IPS-15b (cell line): ENCODE data around the gene LDAH.

ENCODE experiments used
- H3K27me3 ChIP-seq: one replicate; pipeline ENCODE4 v1.6.1; 2013; ENCODE audit warnings: low read length; ENCODE audit not compliant: control insufficient read depth, insufficient read depth
- H3K36me3 ChIP-seq: one replicate; pipeline ENCODE4 v1.6.1; 2013; ENCODE audit warnings: low read length; ENCODE audit not compliant: control insufficient read depth, insufficient read depth
- H3K4me1 ChIP-seq: one replicate; pipeline ENCODE4 v1.6.1; 2013; ENCODE audit warnings: mild to moderate bottlenecking, low read length; ENCODE audit not compliant: control insufficient read depth, insufficient read depth
- H3K4me3 ChIP-seq: one replicate; pipeline ENCODE4 v1.5.1; 2013; ENCODE audit warnings: low read depth, low read length
- H3K9ac ChIP-seq: one replicate; pipeline ENCODE4 v1.6.1; 2013; ENCODE audit warnings: low read depth, mild to moderate bottlenecking, low read length
- H3K9me3 ChIP-seq: one replicate; pipeline ENCODE4 v1.6.1; 2013; ENCODE audit warnings: mild to moderate bottlenecking, low read length; ENCODE audit not compliant: control insufficient read depth, insufficient read depth

The LDAH gene

GRCh38 chr2:20645301-20645701 lies 177.6 kb downstream of the LDAH start:
- Histone ChIP-seq H3K4me1 (peaks cover 3% of the 10 kb centered on the region), H3K27me3 (peaks cover 6% of the 10 kb centered on the region), H3K9ac (no peak overlapping the region), H3K36me3 (peaks cover 8% of the 10 kb centered on the region), H3K9me3 (no peaks in the 10 kb centered on the region), H3K4me3 (no peak overlapping the region)

DNA sequence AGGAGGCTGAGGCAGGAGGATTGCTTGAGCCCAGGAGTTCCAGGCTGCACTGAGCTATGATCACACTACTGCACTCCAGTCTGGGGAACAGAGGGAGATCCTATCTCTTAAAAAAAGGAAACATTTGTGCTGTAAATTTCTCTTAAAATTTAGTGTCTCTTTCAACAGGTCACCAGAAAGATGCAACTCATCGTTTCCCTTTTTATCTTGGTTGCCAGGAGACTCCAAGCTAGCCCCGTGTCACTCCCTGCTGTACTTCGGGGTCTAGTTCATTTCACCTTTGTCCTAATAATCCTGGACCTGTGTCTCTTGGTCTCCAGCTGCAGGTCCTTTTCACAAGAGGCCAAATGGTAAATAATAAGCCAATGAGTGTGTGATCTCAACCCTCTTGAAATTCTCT lies 179.1 kb downstream of the LDAH start:
- H3K4me1 ChIP-seq, result no peaks in the 10 kb centered on the region
- H3K4me3 ChIP-seq, result no peak overlapping the region
- peaks cover 8% of the 10 kb centered on the region for H3K36me3 ChIP-seq
- no peaks in the 10 kb centered on the region for H3K9me3 ChIP-seq
- no peak overlapping the region for H3K9ac ChIP-seq
- H3K27me3 ChIP-seq, result no peaks in the 10 kb centered on the region

GRCh38 chr2:20643060-20643459 lies 179.8 kb downstream of the LDAH start:
- no peak overlapping the region for H3K9ac ChIP-seq
- H3K36me3 ChIP-seq, result peaks cover 8% of the 10 kb centered on the region
- no peaks in the 10 kb centered on the region for H3K4me1 ChIP-seq

DNA sequence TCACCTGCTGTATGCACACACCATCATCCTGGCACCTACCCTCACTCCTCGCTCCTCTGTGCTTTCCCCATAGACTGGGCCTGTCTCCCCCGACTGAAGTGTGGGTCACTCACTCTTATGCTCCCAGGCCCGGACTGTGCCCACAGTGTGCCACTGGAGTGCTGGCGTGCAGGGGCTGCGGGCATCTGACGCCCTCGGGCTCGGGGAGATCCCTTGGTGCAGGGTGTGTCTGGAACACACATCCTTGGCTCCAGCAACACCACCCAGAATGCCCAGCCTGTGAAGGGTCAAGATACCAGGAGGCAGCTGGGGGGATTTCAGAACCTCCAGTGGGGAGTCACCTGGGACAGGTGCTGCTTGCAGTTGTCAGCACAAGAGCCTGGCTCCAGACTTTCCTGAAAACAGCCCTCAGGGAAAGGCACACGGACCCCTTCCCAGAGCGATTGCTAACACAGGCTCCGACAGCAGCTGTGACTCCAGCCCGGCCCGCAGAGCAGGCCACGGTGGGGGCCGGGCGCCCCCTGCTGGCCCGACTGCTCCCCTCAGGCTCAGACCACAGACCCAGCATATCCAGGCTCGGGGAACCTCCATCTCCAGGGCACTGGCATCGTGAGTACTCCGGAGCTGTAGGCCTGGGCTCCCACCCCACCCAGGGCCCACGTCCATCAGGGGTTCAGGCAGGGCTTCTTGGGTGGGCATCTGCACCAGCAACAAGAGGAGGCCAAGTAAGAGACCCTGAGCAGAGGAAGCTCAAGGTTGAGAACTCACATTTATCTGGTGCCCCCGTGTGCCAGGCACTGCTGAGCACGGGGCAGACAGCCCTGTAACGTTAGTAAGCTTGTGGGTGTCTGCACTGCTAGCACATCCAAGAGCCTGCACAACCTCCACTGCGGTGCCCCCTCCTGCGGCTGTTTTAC lies 180.6 kb downstream of the LDAH start:
- Histone ChIP-seq H3K4me1 (no peaks in the 10 kb centered on the region), H3K36me3 (peaks cover 8% of the 10 kb centered on the region), H3K9ac (no peak overlapping the region), H3K9me3 (no peaks in the 10 kb centered on the region), H3K27me3 (no peaks in the 10 kb centered on the region), H3K4me3 (no peak overlapping the region)

More at GRCh38 chr2:20643060-20643459, 179.8 kb downstream of the LDAH start:
- H3K4me3 ChIP-seq, result no peak overlapping the region
- H3K9me3 ChIP-seq, result no peaks in the 10 kb centered on the region
- no peaks in the 10 kb centered on the region for H3K27me3 ChIP-seq

GRCh38 chr2:20641123-20641985 lies 181.5 kb downstream of the LDAH start:
- peaks cover 8% of the 10 kb centered on the region for H3K36me3 ChIP-seq
- H3K27me3 ChIP-seq, result no peaks in the 10 kb centered on the region
- no peak overlapping the region for H3K4me3 ChIP-seq
- H3K9ac ChIP-seq, result no peak overlapping the region
- no peaks in the 10 kb centered on the region for H3K9me3 ChIP-seq
- H3K4me1 ChIP-seq, result no peaks in the 10 kb centered on the region

- Histone ChIP-seq H3K36me3 (peaks cover 8% of the 10 kb centered on the region), H3K27me3 (no peaks in the 10 kb centered on the region), H3K9me3 (no peaks in the 10 kb centered on the region), H3K4me1 (no peaks in the 10 kb centered on the region), H3K9ac (no peak overlapping the region), H3K4me3 (no peak overlapping the region)
These were observed 182.3 kb downstream of the LDAH start for GRCh38 chr2:20640411-20641122.

GRCh38 chr2:20638646-20639430 lies 184.1 kb downstream of the LDAH start:
- no peaks in the 10 kb centered on the region for H3K9me3 ChIP-seq
- peaks cover 5% of the 10 kb centered on the region for H3K4me1 ChIP-seq
- no peak overlapping the region for H3K4me3 ChIP-seq
- H3K36me3 ChIP-seq, result peaks cover 3% of the 10 kb centered on the region
- H3K9ac ChIP-seq, result no peak overlapping the region
- H3K27me3 ChIP-seq, result no peaks in the 10 kb centered on the region

GRCh38 chr2:20638014-20638413 lies 184.9 kb downstream of the LDAH start:
- Histone ChIP-seq H3K27me3 (no peaks in the 10 kb centered on the region), H3K4me1 (peaks cover 5% of the 10 kb centered on the region), H3K36me3 (peaks cover 3% of the 10 kb centered on the region), H3K9ac (no peak overlapping the region), H3K4me3 (no peak overlapping the region), H3K9me3 (no peaks in the 10 kb centered on the region)

GRCh38 chr2:20637147-20637546 lies 185.8 kb downstream of the LDAH start:
- Histone ChIP-seq H3K36me3 (peaks cover 3% of the 10 kb centered on the region), H3K9ac (no peak overlapping the region), H3K4me3 (no peak overlapping the region), H3K4me1 (peaks cover 5% of the 10 kb centered on the region), H3K9me3 (no peaks in the 10 kb centered on the region), H3K27me3 (no peaks in the 10 kb centered on the region)

DNA sequence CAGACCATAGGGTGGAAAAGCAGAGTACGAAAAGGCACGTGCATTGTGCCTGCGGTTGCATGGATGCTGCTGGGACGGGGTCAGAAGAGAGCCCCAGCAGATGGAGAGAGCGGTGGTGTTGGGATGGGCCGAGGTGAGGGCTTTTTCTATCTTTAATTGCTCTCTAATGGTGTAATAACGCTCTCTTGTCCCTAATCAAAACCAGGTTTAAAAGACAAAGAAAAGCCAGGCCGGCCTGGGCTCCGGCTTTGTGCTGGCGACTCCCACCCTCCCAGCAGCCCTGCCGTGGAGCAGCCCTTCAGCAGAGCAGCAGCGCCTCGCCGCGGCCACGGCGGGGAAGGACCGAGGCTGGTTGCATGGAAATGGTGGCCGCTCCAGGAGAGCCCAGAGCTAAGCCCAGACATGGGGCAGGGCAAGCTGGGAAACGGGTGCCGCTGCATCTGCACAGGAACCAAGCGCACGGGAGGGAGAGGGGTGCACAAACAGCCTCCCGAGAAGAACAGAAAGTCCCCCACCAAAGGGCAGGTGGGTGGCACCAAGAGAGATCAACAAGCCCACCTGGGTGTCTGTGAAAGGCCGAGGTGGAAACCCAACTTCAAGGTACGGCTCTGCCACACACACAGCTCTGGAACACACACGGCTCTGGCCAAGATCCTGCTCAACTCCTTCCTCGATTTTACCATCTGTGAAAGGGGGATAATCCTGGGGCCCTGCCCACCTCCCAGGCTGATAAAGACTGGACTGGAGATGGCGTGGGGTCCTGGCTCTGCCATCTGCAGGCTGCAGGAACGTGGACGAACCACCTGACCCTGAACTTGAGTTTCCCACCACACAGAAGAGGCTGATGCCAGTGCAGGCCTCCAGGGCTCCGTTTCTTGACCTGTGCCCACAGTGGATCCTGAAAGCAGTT lies 187.0 kb downstream of the LDAH start:
- Histone ChIP-seq H3K9ac (no peak overlapping the region), H3K4me1 (peaks cover 5% of the 10 kb centered on the region), H3K27me3 (no peaks in the 10 kb centered on the region)

More for the DNA sequence above, 187.0 kb downstream of the LDAH start:
- Histone ChIP-seq H3K9me3 (no peaks in the 10 kb centered on the region), H3K4me3 (no peak overlapping the region), H3K36me3 (no peaks in the 10 kb centered on the region)
